HG02623 (cell line): ENCODE results near the gene ENTPD8.

Experiments
- ATAC-seq: cut with Tn5 transposase; IDR thresholded peaks from one replicate; pipeline ENCODE4 v1.9.1; 2021; ENCODE audit warnings: moderate library complexity; ENCODE audit not compliant: unreplicated experiment

The ENTPD8 gene

GRCh38 chr9:137441289-137441934, at the start of gene ENTPD8:
ENTPD8 (minus strand) TSS chr9:137441357; CDS start chr9:137438285, 3,072 bp downstream.
- ATAC-seq: no peak

GRCh38 chr9:137490532-137491186, 49.5 kb upstream of the ENTPD8 start:
- ATAC-seq: no peak

DNA sequence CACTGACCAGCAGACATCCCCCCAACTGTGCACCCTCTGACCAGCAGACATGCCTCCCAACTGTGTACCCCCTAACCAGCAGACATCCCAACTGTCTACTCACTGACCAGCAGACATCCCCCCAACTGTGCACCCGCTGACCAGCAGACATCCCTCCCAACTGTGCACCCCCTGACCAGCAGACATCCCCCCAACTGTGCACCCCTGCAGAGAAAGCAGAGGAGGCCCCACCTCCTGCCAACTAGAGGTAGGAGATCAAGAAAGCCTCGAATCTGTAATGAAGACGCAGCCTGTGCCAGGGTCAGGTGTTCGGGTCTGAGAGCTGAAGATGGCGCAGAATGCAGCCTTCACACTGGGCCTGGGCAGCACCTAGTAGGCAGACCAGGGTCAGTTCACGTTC, 47.7 kb upstream of the ENTPD8 start:
- ATAC-seq: no peak

DNA sequence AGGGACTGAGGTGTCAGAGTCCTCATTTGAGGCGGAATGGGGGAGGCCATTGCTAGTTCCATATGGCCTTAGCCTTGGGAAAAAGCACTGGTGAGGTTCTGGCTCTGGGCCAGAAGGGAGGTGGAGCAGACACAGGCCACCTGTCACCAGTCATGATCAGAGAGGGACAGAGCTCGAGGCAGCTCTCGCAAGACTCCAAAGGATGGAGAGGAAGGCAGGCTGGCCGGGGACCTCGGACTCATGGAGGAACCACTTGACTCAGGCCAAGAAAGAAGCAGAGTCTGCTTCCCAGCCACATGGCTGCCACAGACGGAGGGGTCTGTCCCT, 47.1 kb upstream of the ENTPD8 start:
- no peak for ATAC-seq

GRCh38 chr9:137487454-137488326, 46.5 kb upstream of the ENTPD8 start:
- ATAC-seq: no peak

- no peak for ATAC-seq
Measured at GRCh38 chr9:137486545-137487453, 45.6 kb upstream of the ENTPD8 start.

- ATAC-seq: no peak
Measured at GRCh38 chr9:137486141-137486490, 45.0 kb upstream of the ENTPD8 start.

GRCh38 chr9:137485343-137486140, 44.4 kb upstream of the ENTPD8 start:
- no peak for ATAC-seq

- ATAC-seq: no peak
Measured at GRCh38 chr9:137484551-137485315, 43.6 kb upstream of the ENTPD8 start.

DNA sequence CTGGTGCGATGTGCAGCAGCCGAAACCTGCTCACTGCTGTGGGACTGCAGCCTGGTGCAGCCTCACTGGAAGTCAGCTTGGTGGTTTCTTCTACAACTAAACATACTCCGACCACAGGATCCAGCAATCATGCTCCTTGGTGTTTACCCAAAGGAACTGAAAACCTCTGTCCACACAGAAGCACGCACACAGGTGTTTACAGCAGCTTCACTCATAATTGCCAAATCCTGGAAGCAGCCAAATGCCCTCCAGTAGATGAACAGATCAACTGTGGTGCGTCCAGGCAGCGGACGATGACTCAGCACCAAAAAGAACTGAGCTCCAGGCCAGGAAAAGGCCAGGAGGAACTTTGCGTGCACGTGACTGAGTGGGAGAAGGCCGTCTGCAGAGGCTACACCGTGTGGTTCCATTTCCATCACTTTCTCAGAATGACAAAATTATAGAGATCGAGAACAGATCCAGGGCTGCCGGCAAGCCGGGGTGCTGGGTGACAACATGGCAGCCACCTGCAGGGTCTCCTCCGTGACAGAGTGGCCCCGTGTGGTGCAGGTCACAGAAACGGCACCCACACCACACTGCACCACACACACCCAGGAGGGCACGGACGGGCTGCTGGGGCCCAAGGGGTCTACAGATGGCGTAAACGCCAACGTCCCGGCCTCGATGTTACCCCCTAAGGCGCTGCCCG, 41.1 kb upstream of the ENTPD8 start:
- no peak for ATAC-seq

- ATAC-seq: no peak
Measured at GRCh38 chr9:137480686-137481683, 39.8 kb upstream of the ENTPD8 start.

DNA sequence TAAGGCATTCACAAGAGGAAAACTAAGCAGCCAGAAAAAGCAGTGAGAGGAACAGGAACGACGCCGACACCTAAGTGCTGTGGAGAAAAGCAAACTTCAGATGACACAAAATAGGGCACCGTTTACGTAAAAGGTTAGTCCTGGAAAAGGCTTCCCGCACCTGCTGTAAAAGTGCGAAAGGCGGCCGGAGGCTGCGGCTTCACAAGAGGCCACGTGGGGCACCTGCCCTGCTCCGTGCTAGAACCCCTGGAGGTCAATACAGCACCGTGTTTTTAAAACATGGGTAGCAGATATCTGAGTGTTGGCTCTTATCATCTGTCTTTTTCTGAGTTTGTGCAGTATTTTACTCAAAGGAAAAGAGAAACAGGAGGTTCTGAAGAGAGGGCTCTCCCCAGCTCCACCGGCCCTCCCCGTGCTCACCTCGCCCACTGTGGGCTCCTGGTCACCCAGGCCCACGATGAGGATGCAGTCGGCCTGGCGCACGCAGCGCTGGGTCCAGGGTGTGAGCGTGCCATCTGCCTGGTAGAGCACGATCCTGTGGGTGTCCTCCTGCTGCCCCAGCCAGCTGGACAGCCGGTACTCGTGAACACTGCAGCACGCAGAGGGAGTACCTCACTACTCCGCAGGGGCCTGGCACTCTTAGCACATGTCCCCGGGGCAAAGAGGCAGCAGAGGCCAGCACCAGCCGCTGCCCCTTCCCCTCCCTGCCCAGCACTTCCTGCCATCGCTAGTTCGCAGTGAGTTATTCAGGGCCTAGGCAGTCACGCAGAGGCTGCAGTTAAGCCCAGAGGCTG, 38.9 kb upstream of the ENTPD8 start:
- no peak for ATAC-seq

- ATAC-seq: no peak
Measured at GRCh38 chr9:137478962-137479861, 38.1 kb upstream of the ENTPD8 start.

DNA sequence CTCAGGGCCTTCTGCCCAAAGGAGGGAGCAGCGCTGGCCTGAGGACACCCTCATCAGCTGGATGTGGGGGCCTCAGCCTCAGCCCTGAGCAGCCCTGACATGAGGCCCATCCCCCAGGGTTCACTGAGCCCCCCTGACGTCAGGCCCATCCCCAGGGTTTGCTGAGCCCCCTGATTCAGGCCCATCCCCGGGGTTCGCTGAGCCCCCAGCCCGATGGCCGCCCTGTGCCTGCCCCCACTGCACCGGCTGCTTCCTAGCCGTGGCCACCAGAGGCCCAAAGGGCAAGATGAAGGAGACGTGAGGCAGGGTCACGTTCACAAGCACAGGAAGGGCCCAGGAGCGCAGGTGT, 37.4 kb upstream of the ENTPD8 start:
- no peak for ATAC-seq

- ATAC-seq: no peak
Measured at GRCh38 chr9:137477778-137478612, 36.8 kb upstream of the ENTPD8 start.
